Fibroblast of lung (primary cell): ENCODE results near the gene INVS. TPM values are rescaled to one million over a fixed set of nuclear protein-coding genes. Genes with fewer than 3 reads are reported as not detected.
"Not testable (repeated sequence)": the region's sequence is repeated elsewhere in the genome, so short reads cannot be mapped to it uniquely, and the experiment has no call there.

Experiments used
- DNase-seq, 2 donors: peaks; one replicate each; pipeline versions ENCODE4 v3.0.0 to v3.0.0-alpha.2; 2010; ENCODE audit warnings: low read depth in 2 of 2
- H2AFZ ChIP-seq: 2 replicates; pipeline ENCODE4 v1.5.1; 2012; ENCODE audit warnings: low read length, control low read depth, inconsistent platforms
- H3K27ac ChIP-seq: 2 replicates; pipeline ENCODE4 v1.5.1; 2011; ENCODE audit warnings: low read length, control low read depth; ENCODE audit not compliant: insufficient read depth
- H3K27me3 ChIP-seq: 2 replicates; pipeline ENCODE4 v1.5.1; 2011; ENCODE audit warnings: mild to moderate bottlenecking, low read length; ENCODE audit not compliant: control insufficient read depth, insufficient read depth
- H3K36me3 ChIP-seq: 2 replicates; pipeline ENCODE4 v1.5.1; 2011; ENCODE audit warnings: low read length; ENCODE audit not compliant: control insufficient read depth, insufficient read depth
- H3K4me1 ChIP-seq: 2 replicates; pipeline ENCODE4 v1.5.1; 2011; ENCODE audit warnings: low read length; ENCODE audit not compliant: control insufficient read depth, insufficient read depth; ENCODE audit errors: extremely low read depth
- H3K4me2 ChIP-seq: 2 replicates; pipeline ENCODE4 v1.5.1; 2011; ENCODE audit warnings: low read length, control low read depth; ENCODE audit not compliant: insufficient read depth; ENCODE audit errors: extremely low read depth
- H3K4me3 ChIP-seq, 4 experiments: fragments of 200-600 bp in 1 of 4; sonication (generic) in 1 of 4; replicated peaks in 1 of 4; 2 replicates each; pipeline ENCODE4 v1.5.1; 2011 to 2016; ENCODE audit warnings: low read length in 4 of 4, low read depth in 3 of 4, mild to moderate bottlenecking in 3 of 4, control low read depth in 2 of 4, inconsistent platforms in 1 of 4, mixed read lengths in 1 of 4; ENCODE audit not compliant: insufficient read depth in 1 of 4; ENCODE audit errors: control extremely low read depth in 1 of 4
- H3K79me2 ChIP-seq: 2 replicates; pipeline ENCODE4 v1.5.1; 2012; ENCODE audit warnings: mild to moderate bottlenecking, low read length, inconsistent platforms; ENCODE audit not compliant: control insufficient read depth, insufficient read depth
- H3K9ac ChIP-seq: 2 replicates; pipeline ENCODE4 v1.5.1; 2011; ENCODE audit warnings: mild to moderate bottlenecking, low read length, control low read depth; ENCODE audit not compliant: insufficient read depth
- H3K9me3 ChIP-seq: 2 replicates; pipeline ENCODE4 v1.5.1; 2012; ENCODE audit warnings: low read depth, low read length; ENCODE audit not compliant: control insufficient read depth, insufficient read depth
- H4K20me1 ChIP-seq: 2 replicates; pipeline ENCODE4 v1.5.1; 2011; ENCODE audit warnings: low read length; ENCODE audit not compliant: control insufficient read depth, insufficient read depth; ENCODE audit errors: extremely low read depth
- EZH2 ChIP-seq: IDR thresholded peaks from 2 replicates; pipeline ENCODE4 v1.5.1; 2012; ENCODE audit warnings: low read length, control low read depth, mild to moderate bottlenecking; ENCODE audit errors: missing control alignments
- polyA plus RNA-seq, 2 donors: library from polyadenylated mRNA; depleted of rRNA in 1 of 2; stranded (reverse) in 1 of 2; unstranded in 1 of 2; fragments of >200 nt; gene quantifications; 2 replicates each; pipeline ENCODE4 v1.2.1, GENCODE V29; 2011 to 2012; ENCODE audit warnings: missing spikeins in 1 of 2
- total RNA-seq: library from RNA; depleted of rRNA; stranded (reverse); fragments of >200 nt; gene quantifications from 2 replicates; pipeline ENCODE4 v1.2.1, GENCODE V29; 2014
- TF ChIP-seq, protein P1 (sequence below), 2 donors: IDR thresholded peaks in 1 of 2; conservative IDR thresholded peaks in 1 of 2; 1 replicate in 1 of 2; 2 replicates in 1 of 2; pipeline ENCODE4 v1.5.1; 2011 to 2012; ENCODE audit warnings: low read length in 2 of 2, control low read depth in 1 of 2, inconsistent platforms in 1 of 2, low read depth in 1 of 2, mild to moderate bottlenecking in 1 of 2

The INVS gene
- total and polyA plus RNA-seq, 2 donors (not counting 1 experiment from before 2014, with no cell fraction given) = 13.1 to 45.4 TPM

GRCh38 chr9:100228352-100228869, 129.4 kb downstream of the INVS start:
- DNase-seq = no peak
- Histone ChIP-seq H3K4me2 (no peak overlapping the region), H3K9ac (no peak overlapping the region), H2AFZ (no peak overlapping the region), H3K4me3 (no peak overlapping the region), H3K4me1 (no peaks in the 10 kb centered on the region), H3K9me3 (no peaks in the 10 kb centered on the region), H3K27me3 (no peaks in the 10 kb centered on the region), H3K79me2 (no peaks in the 10 kb centered on the region), H3K27ac (no peak overlapping the region), H4K20me1 (no peaks in the 10 kb centered on the region), H3K36me3 (no peaks in the 10 kb centered on the region)
- no peak for TF ChIP-seq EZH2
- TF ChIP-seq, protein P1, sequence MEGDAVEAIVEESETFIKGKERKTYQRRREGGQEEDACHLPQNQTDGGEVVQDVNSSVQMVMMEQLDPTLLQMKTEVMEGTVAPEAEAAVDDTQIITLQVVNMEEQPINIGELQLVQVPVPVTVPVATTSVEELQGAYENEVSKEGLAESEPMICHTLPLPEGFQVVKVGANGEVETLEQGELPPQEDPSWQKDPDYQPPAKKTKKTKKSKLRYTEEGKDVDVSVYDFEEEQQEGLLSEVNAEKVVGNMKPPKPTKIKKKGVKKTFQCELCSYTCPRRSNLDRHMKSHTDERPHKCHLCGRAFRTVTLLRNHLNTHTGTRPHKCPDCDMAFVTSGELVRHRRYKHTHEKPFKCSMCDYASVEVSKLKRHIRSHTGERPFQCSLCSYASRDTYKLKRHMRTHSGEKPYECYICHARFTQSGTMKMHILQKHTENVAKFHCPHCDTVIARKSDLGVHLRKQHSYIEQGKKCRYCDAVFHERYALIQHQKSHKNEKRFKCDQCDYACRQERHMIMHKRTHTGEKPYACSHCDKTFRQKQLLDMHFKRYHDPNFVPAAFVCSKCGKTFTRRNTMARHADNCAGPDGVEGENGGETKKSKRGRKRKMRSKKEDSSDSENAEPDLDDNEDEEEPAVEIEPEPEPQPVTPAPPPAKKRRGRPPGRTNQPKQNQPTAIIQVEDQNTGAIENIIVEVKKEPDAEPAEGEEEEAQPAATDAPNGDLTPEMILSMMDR (conservative IDR thresholded peaks at IDR 0.05 in 1 of 2, IDR thresholded peaks at IDR 0.05 in 1 of 2; ENCODE audit: low read depth in 1 of 2, low read length in 2 of 2) = no peak

DNA sequence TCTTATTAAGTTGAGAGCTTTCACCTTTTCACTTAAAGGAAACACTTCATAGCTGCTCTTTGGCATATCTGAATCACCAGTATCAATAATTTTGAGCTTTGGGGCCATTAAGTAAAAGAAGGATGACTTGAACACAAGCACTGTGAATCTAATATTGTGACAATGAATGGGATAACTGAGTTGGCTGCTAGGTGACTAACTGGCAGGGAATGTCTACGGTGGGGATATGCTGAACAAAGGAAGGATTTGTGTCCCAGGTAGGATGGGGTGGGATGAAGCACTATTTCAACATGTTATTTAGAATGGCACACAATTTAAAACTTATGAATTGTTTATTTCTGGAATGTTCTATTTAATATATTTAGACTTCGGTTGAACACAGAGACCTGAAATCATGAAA, 130.1 kb downstream of the INVS start:
- Histone ChIP-seq H3K4me2 (no peak overlapping the region), H3K79me2 (no peaks in the 10 kb centered on the region), H3K9me3 (no peaks in the 10 kb centered on the region), H3K9ac (no peak overlapping the region), H3K36me3 (no peaks in the 10 kb centered on the region), H3K27me3 (no peaks in the 10 kb centered on the region), H3K4me1 (no peaks in the 10 kb centered on the region), H4K20me1 (no peaks in the 10 kb centered on the region), H3K4me3 (no peak overlapping the region), H3K27ac (no peak overlapping the region), H2AFZ (no peak overlapping the region)
- no peak for DNase-seq
- TF ChIP-seq, protein P1 (conservative IDR thresholded peaks at IDR 0.05 in 1 of 2, IDR thresholded peaks at IDR 0.05 in 1 of 2; ENCODE audit: low read depth in 1 of 2, low read length in 2 of 2) = no peak
- TF ChIP-seq EZH2 = no peak

DNA sequence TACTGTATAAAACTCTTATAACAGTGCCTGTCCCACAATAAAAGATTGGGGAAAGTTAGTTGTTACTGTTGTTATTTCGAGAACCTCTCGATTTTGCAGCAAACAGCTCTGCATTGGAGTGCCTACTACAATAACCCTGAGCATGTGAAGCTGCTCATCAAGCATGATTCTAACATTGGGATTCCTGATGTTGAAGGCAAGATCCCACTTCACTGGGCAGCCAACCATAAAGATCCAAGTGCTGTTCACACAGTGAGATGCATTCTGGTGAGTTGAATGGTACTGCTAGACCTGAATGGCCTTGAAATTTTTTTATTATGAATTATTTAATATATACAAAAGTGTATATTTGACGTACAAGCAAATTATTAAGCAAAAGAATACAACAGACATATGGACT, 130.5 kb downstream of the INVS start:
- H3K27ac ChIP-seq = no peak overlapping the region
- no peaks in the 10 kb centered on the region for H3K9me3 ChIP-seq
- no peak overlapping the region for H3K9ac ChIP-seq
- H4K20me1 ChIP-seq = no peaks in the 10 kb centered on the region
- no peaks in the 10 kb centered on the region for H3K27me3 ChIP-seq
- no peaks in the 10 kb centered on the region for H3K79me2 ChIP-seq
- H3K36me3 ChIP-seq = no peaks in the 10 kb centered on the region
- H3K4me1 ChIP-seq = no peaks in the 10 kb centered on the region
- TF ChIP-seq EZH2 = no peak
- TF ChIP-seq, protein P1 (conservative IDR thresholded peaks at IDR 0.05 in 1 of 2, IDR thresholded peaks at IDR 0.05 in 1 of 2; ENCODE audit: low read depth in 1 of 2, low read length in 2 of 2) = no peak
- no peak overlapping the region for H3K4me3 ChIP-seq
- no peak overlapping the region for H2AFZ ChIP-seq
- no peak for DNase-seq
- H3K4me2 ChIP-seq = no peak overlapping the region

GRCh38 chr9:100236986-100237385, 137.9 kb downstream of the INVS start:
- not testable (repeated sequence) for DNase-seq, H2AFZ ChIP-seq, H3K4me1 ChIP-seq, H3K36me3 ChIP-seq, H4K20me1 ChIP-seq, H3K79me2 ChIP-seq, H3K9me3 ChIP-seq, H3K9ac ChIP-seq, H3K27ac ChIP-seq, H3K4me3 ChIP-seq, H3K4me2 ChIP-seq, H3K27me3 ChIP-seq
